ENCODE results near the gene NSG1.

GRCh38 chr4:4385729-4386295 is 1.1 kb upstream of the NSG1 start:
- no peak for TF ChIP-seq CTCF (IDR thresholded peaks at IDR 0.05)
- no peak for TF ChIP-seq POLR2A (IDR thresholded peaks at IDR 0.05)
- TF ChIP-seq EP300 (IDR thresholded peaks at IDR 0.05): no peak
